Right atrium auricular region (tissue), 2 donors: ENCODE data around the gene FRMPD3. TPM values are rescaled to one million over a fixed set of nuclear protein-coding genes. Genes with fewer than 3 reads are reported as not detected.

Experiments
- DNase-seq: peaks from one replicate; pipeline ENCODE4 v3.0.0-alpha.2; 2019; ENCODE audit warnings: low spot score
- H3K27ac ChIP-seq, 2 donors: fragments of 200-600 bp; sonication (generic); 1 replicate in 1 of 2; 2 replicates in 1 of 2; pipeline ENCODE4 v1.5.1; 2016 to 2019
- H3K27me3 ChIP-seq, 2 donors: fragments of 200-600 bp; sonication (generic); one replicate each; pipeline versions ENCODE4 v1.5.1 to v1.6.0; 2017 to 2019
- H3K36me3 ChIP-seq: fragments of 200-600 bp; sonication (generic); one replicate; pipeline ENCODE4 v1.5.1; 2016
- H3K4me1 ChIP-seq, 2 donors: fragments of 200-600 bp; sonication (generic); one replicate each; pipeline versions ENCODE4 v1.5.1 to v1.6.0; 2017 to 2019
- H3K4me3 ChIP-seq, 2 donors: fragments of 200-600 bp; sonication (generic); 1 replicate in 1 of 2; 2 replicates in 1 of 2; pipeline ENCODE4 v1.5.1; 2017 to 2019; ENCODE audit warnings: mild to moderate bottlenecking in 1 of 2, moderate library complexity in 1 of 2
- H3K9me3 ChIP-seq, 2 donors: fragments of 200-600 bp; sonication (generic); one replicate each; pipeline ENCODE4 v1.5.1; 2019
- CTCF ChIP-seq, 2 donors: fragments of 200-600 bp; sonication (generic); IDR thresholded peaks; one replicate each; pipeline ENCODE4 v1.5.1; 2019; ENCODE audit warnings: antibody characterized with exemption in 2 of 2
- total RNA-seq, 2 donors: library from RNA; depleted of rRNA; stranded (reverse); fragments of >200 nt; gene quantifications; one replicate each; pipeline ENCODE4 v1.1.0, GENCODE V29; 2016

Gene FRMPD3
- total RNA-seq, 2 donors from 2014 or later, result 0.12 TPM; not detected in 1

- Histone ChIP-seq H3K36me3 (no peaks in the 10 kb centered on the region), H3K27ac (no peak overlapping the region), H3K4me3 (no peak overlapping the region), H3K4me1 (no peaks in the 10 kb centered on the region), H3K27me3 (peaks cover 3% of the 10 kb centered on the region in 2 donors), H3K9me3 (no peaks in the 10 kb centered on the region)
- no peak for DNase-seq
- TF ChIP-seq CTCF (IDR thresholded peaks at IDR 0.05), result no peak
These were observed 1.5 kb downstream of the FRMPD3 start for GRCh38 chrX:107450823-107451509.

- no peak for TF ChIP-seq CTCF (IDR thresholded peaks at IDR 0.05)
- H3K36me3 ChIP-seq, result no peaks in the 10 kb centered on the region
- DNase-seq, result no peak
- no peak overlapping the region for H3K4me3 ChIP-seq
- peaks cover 3% of the 10 kb centered on the region in 2 donors for H3K27me3 ChIP-seq
- no peaks in the 10 kb centered on the region for H3K4me1 ChIP-seq
- H3K27ac ChIP-seq, result no peak overlapping the region
- H3K9me3 ChIP-seq, result no peaks in the 10 kb centered on the region
These were observed 2.3 kb downstream of the FRMPD3 start for GRCh38 chrX:107451731-107452130.

- DNase-seq, result no peak
- peaks cover 3% of the 10 kb centered on the region in 2 donors for H3K27me3 ChIP-seq
- H3K4me1 ChIP-seq, result no peaks in the 10 kb centered on the region
- TF ChIP-seq CTCF (IDR thresholded peaks at IDR 0.05), result no peak
- H3K4me3 ChIP-seq, result no peak overlapping the region
- no peak overlapping the region for H3K27ac ChIP-seq
- H3K9me3 ChIP-seq, result no peaks in the 10 kb centered on the region
- H3K36me3 ChIP-seq, result no peaks in the 10 kb centered on the region
These were observed 3.1 kb downstream of the FRMPD3 start for GRCh38 chrX:107452581-107452980.

- Histone ChIP-seq H3K4me1 (no peaks in the 10 kb centered on the region), H3K4me3 (no peak overlapping the region), H3K27ac (no peak overlapping the region), H3K27me3 (peaks cover 0 to 3% of the 10 kb centered on the region in 2 donors), H3K9me3 (no peaks in the 10 kb centered on the region), H3K36me3 (no peaks in the 10 kb centered on the region)
- DNase-seq, result no peak
- TF ChIP-seq CTCF (IDR thresholded peaks at IDR 0.05), result no peak
These were observed 4.8 kb downstream of the FRMPD3 start for GRCh38 chrX:107454302-107454701.

GRCh38 chrX:107457289-107457688 is 7.8 kb downstream of the FRMPD3 start:
- H3K4me3 ChIP-seq, result no peak overlapping the region
- peaks cover 0 to 3% of the 10 kb centered on the region in 2 donors for H3K27me3 ChIP-seq
- no peak overlapping the region for H3K27ac ChIP-seq
- H3K4me1 ChIP-seq, result no peaks in the 10 kb centered on the region
- TF ChIP-seq CTCF (IDR thresholded peaks at IDR 0.05), result no peak
- no peaks in the 10 kb centered on the region for H3K9me3 ChIP-seq
- no peak for DNase-seq
- no peaks in the 10 kb centered on the region for H3K36me3 ChIP-seq
